HG02840 (cell line): ENCODE data around the gene MMAA.
"Not testable (repeated sequence)": the region's sequence is repeated elsewhere in the genome, so short reads cannot be mapped to it uniquely, and the experiment has no call there.

Experiments used
- ATAC-seq: cut with Tn5 transposase; IDR thresholded peaks from one replicate; pipeline ENCODE4 v1.9.1; 2021; ENCODE audit warnings: mild to moderate bottlenecking, moderate library complexity, moderate number of reproducible peaks; ENCODE audit not compliant: unreplicated experiment, low FRiP score

MMAA gene

GRCh38 chr4:145626623-145626982, 7.4 kb downstream of the MMAA start:
- ATAC-seq: no peak

DNA sequence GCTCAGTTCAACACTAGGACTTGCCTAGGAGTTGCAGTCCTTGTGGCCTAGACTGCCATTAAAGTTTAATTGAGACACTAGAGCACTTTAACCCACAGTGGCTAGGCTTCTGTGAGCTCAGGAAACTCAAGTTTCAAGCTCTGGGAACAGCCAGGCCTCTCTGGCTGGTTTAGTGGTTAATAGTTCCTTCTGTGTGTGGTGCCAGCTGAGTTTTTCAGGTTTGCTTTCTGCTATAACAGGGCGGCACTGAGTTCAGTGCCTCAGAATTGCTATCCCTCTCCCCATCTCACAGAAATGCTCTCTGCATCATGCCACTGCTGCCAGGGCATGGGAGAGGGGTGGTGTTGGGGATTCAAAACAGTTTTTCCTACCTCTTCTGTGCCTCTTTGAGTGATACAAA, 15.9 kb downstream of the MMAA start:
- ATAC-seq: no peak

DNA sequence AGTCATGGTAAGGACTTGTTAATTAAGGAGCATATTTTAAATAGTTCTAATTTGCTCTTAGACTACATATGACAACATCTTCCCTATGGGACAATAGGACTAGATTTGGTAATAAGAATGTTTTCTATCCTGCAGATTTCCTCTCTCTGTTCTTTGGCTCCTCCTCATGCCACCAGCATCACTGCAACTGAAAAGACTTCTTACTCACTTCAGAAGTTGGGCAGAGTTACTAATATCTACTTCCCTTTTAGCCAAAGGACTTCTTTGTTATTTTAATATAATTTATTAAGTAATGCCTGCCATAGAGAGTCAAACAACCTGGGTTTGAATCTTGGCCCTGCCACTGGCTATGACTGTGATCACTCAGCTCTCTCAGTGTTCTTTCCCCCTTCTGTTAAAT, 16.4 kb downstream of the MMAA start:
- ATAC-seq: no peak

DNA sequence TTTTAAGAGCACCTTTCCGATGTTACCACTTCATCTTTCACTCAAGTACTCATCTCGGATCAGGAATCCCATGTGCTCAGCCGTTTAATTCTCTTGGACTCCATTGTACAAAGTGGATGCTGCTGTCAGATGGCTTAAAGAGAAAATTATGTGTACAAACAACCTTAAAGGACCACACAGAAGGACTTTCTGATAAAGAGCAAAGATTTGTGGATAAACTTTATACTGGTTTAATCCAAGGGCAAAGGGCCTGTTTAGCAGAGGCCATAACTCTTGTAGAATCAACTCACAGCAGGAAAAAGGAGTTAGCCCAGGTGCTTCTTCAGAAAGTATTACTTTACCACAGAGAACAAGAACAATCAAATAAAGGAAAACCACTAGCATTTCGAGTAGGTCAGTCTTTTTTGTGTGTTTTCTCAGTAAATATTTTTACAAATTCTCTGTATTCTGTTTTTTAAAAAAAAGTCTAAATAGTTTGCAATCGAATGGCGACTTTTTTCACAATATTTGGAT, 20.1 kb downstream of the MMAA start:
- ATAC-seq: no peak

DNA sequence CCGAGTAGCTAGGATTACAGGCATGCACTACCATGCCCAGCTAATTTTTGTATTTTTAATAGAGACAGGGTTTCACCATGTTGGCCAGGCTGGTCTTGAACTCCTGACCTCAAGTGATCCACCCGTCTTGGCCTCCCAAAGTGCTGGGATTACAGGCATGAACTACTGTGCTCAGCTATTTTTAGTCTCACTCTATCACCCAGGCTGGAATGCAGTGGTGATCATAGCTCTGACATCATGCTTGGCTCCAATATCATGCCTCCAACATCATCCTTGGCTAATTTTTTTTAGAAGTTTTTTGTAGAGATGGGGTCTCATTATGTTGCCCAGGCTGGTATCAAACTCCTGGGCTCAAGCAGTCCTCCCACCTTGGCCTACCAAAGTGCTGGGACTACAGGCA, 21.1 kb downstream of the MMAA start:
- ATAC-seq: not testable (repeated sequence)

- ATAC-seq: no peak
Measured at GRCh38 chr4:145643295-145643694, 24.1 kb downstream of the MMAA start.

DNA sequence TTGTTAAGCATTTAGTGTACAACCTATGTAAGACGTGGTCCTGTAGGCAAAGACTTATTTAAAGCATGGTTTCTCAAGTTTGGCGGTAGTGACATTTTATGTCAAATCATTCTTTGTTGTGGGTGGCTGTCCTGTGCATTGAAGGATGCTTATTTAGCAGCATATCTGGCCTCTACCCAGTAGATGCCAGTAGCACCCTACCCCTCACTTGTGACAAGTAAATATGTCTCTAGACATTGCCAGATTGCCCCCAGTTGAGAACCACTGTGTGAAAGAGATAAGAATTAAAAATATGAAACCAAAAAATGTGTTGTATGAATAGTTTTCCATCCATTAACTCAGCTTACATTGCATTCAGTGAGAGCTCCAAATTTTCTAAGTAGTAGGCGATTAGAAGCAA, 25.5 kb downstream of the MMAA start:
- ATAC-seq: no peak

DNA sequence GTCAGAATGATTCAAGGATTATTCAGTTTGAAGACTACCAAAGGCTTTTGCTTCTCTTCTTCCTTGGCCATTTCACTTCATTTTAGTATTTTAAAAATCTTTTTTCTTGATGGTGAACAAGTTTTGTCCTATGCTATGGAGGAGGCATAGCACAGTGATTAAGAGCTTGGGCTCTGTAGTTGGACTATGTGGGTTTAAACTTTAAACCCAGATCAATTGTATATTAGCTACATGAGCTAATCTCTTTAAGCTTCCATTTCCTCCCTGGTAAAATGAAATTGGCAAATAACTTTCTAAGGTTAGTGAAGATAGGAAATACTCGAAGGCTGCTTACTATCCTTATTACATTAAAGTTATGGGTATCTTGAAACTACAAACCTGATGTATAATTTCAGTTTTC, 37.0 kb downstream of the MMAA start:
- ATAC-seq: no peak

- no peak for ATAC-seq
Measured at GRCh38 chr4:145660064-145660463, 40.9 kb downstream of the MMAA start.

DNA sequence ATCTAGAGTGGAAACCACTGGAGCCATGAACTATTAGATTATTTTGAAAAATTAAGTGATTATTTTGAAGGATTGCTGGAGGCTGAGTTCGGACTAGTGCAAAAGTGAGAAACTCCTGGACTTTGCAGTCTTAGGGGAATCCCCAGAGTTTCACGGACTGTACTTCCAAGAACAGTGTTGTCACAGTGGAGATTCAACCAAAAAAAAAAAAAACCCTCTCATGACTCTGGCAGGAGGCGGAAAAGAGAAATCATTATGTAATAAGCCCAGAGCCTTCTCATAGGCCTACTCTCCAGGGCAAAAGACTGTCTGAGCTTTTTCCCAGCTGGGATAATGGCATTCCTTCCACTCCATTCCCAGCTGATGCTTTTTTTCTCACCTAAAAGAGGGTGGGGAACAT, 44.0 kb downstream of the MMAA start:
- no peak for ATAC-seq

DNA sequence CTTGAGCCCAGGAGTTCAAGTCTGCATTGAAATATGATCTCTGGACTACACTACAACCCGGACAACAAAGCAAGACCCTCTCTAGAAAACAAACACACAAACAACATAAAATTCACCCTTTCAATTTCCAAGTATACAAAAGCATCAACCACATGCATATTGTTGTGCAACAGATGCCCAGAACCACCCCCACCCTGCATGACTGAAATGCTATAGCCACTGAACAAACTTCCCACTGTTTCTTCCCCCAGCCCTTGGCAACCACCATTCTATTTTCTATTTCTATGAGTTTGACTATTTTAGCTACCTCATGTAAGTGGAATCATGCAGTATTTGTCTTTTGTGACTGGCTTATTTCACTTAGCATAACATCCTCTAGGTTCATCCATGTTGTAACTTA, 46.6 kb downstream of the MMAA start:
- no peak for ATAC-seq

GRCh38 chr4:145670422-145670821, 51.2 kb downstream of the MMAA start:
- no peak for ATAC-seq

GRCh38 chr4:145679520-145679919, 60.3 kb downstream of the MMAA start:
- no peak for ATAC-seq

- ATAC-seq: no peak
Measured at GRCh38 chr4:145679991-145680455, 60.8 kb downstream of the MMAA start, which contains the start of gene C4orf51. C4orf51 (plus strand) TSS chr4:145680146; CDS start chr4:145680204, 58 bp downstream.

- no peak for ATAC-seq
Measured at GRCh38 chr4:145680902-145681301, 61.7 kb downstream of the MMAA start.

DNA sequence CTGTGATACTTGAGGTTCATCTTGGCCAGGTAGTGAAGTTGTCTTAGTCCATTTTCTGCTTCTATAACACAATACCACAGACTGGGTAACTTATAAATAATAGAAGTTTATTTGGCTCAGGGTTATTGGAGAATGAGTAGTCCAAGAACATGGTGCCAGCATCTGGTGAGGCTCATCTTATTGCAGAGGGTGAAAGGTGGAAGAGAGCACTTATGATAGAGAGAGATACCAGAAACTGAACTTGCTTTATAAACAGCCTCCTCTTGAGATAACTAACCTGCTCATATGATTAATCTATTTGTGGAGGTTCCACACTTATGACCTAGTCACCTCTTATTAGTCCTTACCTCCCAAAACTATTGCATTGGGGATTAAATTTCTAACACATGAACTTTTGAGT, 62.3 kb downstream of the MMAA start:
- ATAC-seq: no peak

- no peak for ATAC-seq
Measured at GRCh38 chr4:145681956-145682355, 62.8 kb downstream of the MMAA start.

DNA sequence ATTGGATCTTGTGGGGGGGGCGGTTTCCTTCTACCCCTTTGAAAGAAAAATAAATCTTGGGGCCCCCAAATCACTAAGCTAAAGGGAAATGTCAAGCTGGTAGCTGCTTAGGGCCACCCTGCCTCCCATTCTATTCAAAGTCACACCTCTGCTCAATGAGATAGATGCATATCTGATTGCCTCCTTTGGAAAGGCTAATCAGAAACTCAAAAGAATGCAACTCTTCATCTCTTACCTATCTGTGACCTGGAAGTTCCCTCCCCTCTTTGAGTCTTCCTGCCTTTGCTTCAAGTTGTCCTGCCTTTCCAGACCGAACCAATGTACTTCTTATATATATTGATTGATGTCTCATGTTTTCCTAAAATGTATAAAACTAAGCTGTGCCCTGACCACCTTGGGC, 67.8 kb downstream of the MMAA start:
- ATAC-seq: no peak

- no peak for ATAC-seq
Measured at GRCh38 chr4:145690610-145691009, 71.4 kb downstream of the MMAA start.

- ATAC-seq: not testable (repeated sequence)
Measured at GRCh38 chr4:145691416-145691815, 72.2 kb downstream of the MMAA start.

GRCh38 chr4:145694929-145695328, 75.7 kb downstream of the MMAA start:
- ATAC-seq: no peak

DNA sequence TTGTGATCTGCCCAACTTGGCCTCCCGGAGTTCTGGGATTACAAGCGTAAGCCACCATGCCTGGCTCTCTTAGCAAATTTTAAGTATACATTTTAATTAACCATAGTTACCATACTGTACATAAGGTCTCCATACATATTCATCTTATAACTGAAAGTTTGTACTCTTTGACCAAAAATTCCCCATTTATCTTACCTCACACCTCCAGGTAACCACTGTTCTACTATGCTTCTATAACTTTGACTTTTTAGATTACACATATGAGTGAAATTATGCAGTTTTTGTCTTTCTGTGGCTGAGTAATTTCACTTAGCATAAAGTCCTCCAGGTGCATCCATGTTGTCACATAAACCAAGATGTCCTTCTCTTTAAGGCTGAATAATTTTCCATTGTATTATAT, 78.1 kb downstream of the MMAA start:
- ATAC-seq: no peak

GRCh38 chr4:145698507-145698906, 79.3 kb downstream of the MMAA start:
- ATAC-seq: no peak
